Measurements from ENCODE around the gene PPP1R26. TPM values are rescaled to one million over a fixed set of nuclear protein-coding genes. Genes with fewer than 3 reads are reported as not detected.

Gene PPP1R26
- total and polyA plus RNA-seq, 2 of the 13 experiments (the other 11 are each of a cell fraction or from before 2014, with no cell fraction given) = 8.6 to 11.6 TPM

GRCh38 chr9:135491764-135492163 lies 12.2 kb downstream of the PPP1R26 start:
- Histone ChIP-seq H3K79me2 (ENCODE audit: insufficient read depth, low read length) (no peaks in the 10 kb centered on the region), H3K27me3 (ENCODE audit: control insufficient read depth in 1 of 2, insufficient read depth in 2 of 2, low read length in 2 of 2) (no peaks in the 10 kb centered on the region), H4K20me1 (ENCODE audit: insufficient read depth, low read length) (no peaks in the 10 kb centered on the region), H3K4me2 (ENCODE audit: low read depth, low read length) (peak overlapping the region; percentile 75), H3K9ac (ENCODE audit: insufficient read depth, low read depth, low read length) (peak overlapping the region; percentile 36; the same call in 1 of the 2 replicates), H3K27ac (ENCODE audit: extremely low read length, insufficient read depth, low read length) (peak overlapping the region; percentile 61), H3K36me3 (replicated peaks in 1 of 2; ENCODE audit: control insufficient read depth in 1 of 2, insufficient read depth in 2 of 2, low read length in 2 of 2) (peaks cover 2 to 5% of the 10 kb centered on the region in 2 experiments; a peak in 3 of 5 replicates), H3K9me3 (ENCODE audit: low read length) (no peaks in the 10 kb centered on the region), H2AFZ (ENCODE audit: low read length) (no peak overlapping the region), H3K4me3 (replicated peaks in 1 of 3; ENCODE audit: insufficient read depth in 1 of 3, low read depth in 2 of 3, low read length in 3 of 3) (peak overlapping the region; percentile 27 to 42 (median 37); a peak in 5 of 6 replicates), H3K4me1 (ENCODE audit: insufficient read depth, low read length) (peaks cover 43% of the 10 kb centered on the region)
- DNase-seq (ENCODE audit: low spot score) (peak; percentile 63), ATAC-seq (peak; percentile 33), FAIRE-seq (peak; percentile 42)
- CTCF ChIA-PET (ENCODE audit: low intra/inter-chr PET ratio, low total read pairs) = no interaction called here
- WGBS (ENCODE audit: low lambda C conversion rate) = 2% methylated on average over 4 of the region's 4 CpGs
- no TSS peak for BruUV-seq (replicated peaks)
- in situ Hi-C loops (cut with HindIII; ENCODE audit: extremely low pct_ligation_motif_present, low pct_unique_long_range_greater_than_20kb) = no loop called here
- POLR2A ChIA-PET = interaction anchor here (0.7 to 1.6 kb wide), 3 partner anchors 8 to 25 kb away, joined by 3 to 16 read pairs (median 6); partner anchors contain the start of gene MRPS2
- intact Hi-C loops (cut with micrococcal nuclease; ENCODE audit: unreplicated experiment) = loop anchor here (1.0 kb wide), 1 partner anchor 8 kb away; a partner anchor contains a TSS
- TF ChIP-seq, protein P1, sequence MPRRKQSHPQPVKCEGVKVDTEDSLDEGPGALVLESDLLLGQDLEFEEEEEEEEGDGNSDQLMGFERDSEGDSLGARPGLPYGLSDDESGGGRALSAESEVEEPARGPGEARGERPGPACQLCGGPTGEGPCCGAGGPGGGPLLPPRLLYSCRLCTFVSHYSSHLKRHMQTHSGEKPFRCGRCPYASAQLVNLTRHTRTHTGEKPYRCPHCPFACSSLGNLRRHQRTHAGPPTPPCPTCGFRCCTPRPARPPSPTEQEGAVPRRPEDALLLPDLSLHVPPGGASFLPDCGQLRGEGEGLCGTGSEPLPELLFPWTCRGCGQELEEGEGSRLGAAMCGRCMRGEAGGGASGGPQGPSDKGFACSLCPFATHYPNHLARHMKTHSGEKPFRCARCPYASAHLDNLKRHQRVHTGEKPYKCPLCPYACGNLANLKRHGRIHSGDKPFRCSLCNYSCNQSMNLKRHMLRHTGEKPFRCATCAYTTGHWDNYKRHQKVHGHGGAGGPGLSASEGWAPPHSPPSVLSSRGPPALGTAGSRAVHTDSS (CRISPR knock-in tag; conservative IDR thresholded peaks at IDR 0.05) = no peak
- TF ChIP-seq MTA3 (CRISPR knock-in tag; IDR thresholded peaks at IDR 0.05) (no peak), PATZ1 (CRISPR knock-in tag; IDR thresholded peaks at IDR 0.05) (peak; percentile 88), TEAD3 (CRISPR knock-in tag; optimal IDR thresholded peaks at IDR 0.05; ENCODE audit: borderline replicate concordance) (peak; percentile 68), SP2 (CRISPR knock-in tag; IDR thresholded peaks at IDR 0.05) (no peak), NFYB (CRISPR knock-in tag; IDR thresholded peaks at IDR 0.05) (peak; percentile 28; the same call in 1 of the 2 replicates), SOX13 (IDR thresholded peaks at IDR 0.05) (no peak), SOX13 (CRISPR knock-in tag; conservative IDR thresholded peaks at IDR 0.05 in 1 of 2, IDR thresholded peaks at IDR 0.05 in 1 of 2) (0 out of 4 replicates have a peak, but pooled peaks of 1 of the 2 experiments have one; percentile 9), HNF4A (CRISPR knock-in tag; IDR thresholded peaks at IDR 0.05) (peak; percentile 61), ZNF430 (CRISPR knock-in tag; IDR thresholded peaks at IDR 0.05) (no peak), PHF5A (CRISPR knock-in tag; IDR thresholded peaks at IDR 0.05; ENCODE audit: low read depth, unreplicated experiment) (no peak), ZBTB7B (CRISPR knock-in tag; IDR thresholded peaks at IDR 0.05) (0 out of 2 replicates have a peak, but pooled peaks have one; percentile 28), CCDC6 (CRISPR knock-in tag; IDR thresholded peaks at IDR 0.05) (no peak), HMG20B (CRISPR knock-in tag; conservative IDR thresholded peaks at IDR 0.05) (0 out of 2 replicates have a peak, but pooled peaks have one; percentile 41)
- TF ChIP-seq, protein P2, sequence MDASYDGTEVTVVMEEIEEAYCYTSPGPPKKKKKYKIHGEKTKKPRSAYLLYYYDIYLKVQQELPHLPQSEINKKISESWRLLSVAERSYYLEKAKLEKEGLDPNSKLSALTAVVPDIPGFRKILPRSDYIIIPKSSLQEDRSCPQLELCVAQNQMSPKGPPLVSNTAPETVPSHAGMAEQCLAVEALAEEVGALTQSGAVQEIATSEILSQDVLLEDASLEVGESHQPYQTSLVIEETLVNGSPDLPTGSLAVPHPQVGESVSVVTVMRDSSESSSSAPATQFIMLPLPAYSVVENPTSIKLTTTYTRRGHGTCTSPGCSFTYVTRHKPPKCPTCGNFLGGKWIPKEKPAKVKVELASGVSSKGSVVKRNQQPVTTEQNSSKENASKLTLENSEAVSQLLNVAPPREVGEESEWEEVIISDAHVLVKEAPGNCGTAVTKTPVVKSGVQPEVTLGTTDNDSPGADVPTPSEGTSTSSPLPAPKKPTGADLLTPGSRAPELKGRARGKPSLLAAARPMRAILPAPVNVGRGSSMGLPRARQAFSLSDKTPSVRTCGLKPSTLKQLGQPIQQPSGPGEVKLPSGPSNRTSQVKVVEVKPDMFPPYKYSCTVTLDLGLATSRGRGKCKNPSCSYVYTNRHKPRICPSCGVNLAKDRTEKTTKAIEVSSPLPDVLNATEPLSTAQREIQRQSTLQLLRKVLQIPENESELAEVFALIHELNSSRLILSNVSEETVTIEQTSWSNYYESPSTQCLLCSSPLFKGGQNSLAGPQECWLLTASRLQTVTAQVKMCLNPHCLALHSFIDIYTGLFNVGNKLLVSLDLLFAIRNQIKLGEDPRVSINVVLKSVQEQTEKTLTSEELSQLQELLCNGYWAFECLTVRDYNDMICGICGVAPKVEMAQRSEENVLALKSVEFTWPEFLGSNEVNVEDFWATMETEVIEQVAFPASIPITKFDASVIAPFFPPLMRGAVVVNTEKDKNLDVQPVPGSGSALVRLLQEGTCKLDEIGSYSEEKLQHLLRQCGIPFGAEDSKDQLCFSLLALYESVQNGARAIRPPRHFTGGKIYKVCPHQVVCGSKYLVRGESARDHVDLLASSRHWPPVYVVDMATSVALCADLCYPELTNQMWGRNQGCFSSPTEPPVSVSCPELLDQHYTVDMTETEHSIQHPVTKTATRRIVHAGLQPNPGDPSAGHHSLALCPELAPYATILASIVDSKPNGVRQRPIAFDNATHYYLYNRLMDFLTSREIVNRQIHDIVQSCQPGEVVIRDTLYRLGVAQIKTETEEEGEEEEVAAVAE (CRISPR knock-in tag; IDR thresholded peaks at IDR 0.05; ENCODE audit: borderline replicate concordance) = peak; percentile 98
- TF ChIP-seq, protein P3, sequence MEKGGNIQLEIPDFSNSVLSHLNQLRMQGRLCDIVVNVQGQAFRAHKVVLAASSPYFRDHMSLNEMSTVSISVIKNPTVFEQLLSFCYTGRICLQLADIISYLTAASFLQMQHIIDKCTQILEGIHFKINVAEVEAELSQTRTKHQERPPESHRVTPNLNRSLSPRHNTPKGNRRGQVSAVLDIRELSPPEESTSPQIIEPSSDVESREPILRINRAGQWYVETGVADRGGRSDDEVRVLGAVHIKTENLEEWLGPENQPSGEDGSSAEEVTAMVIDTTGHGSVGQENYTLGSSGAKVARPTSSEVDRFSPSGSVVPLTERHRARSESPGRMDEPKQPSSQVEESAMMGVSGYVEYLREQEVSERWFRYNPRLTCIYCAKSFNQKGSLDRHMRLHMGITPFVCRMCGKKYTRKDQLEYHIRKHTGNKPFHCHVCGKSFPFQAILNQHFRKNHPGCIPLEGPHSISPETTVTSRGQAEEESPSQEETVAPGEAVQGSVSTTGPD (CRISPR knock-in tag; IDR thresholded peaks at IDR 0.05) = no peak

All from HepG2 (cell line).